NCI-H2227 treated with DMSO at 0.1 percent for 48 hours (cell line): ENCODE measurements around the gene OR2A2.
"Not testable (repeated sequence)": the region's sequence is repeated elsewhere in the genome, so short reads cannot be mapped to it uniquely, and the experiment has no call there.

Experiments
- DNase-seq: peaks from one replicate; lab custom pipeline; 2025; lab: John Stamatoyannopoulos, UW

Gene OR2A2, protein sequence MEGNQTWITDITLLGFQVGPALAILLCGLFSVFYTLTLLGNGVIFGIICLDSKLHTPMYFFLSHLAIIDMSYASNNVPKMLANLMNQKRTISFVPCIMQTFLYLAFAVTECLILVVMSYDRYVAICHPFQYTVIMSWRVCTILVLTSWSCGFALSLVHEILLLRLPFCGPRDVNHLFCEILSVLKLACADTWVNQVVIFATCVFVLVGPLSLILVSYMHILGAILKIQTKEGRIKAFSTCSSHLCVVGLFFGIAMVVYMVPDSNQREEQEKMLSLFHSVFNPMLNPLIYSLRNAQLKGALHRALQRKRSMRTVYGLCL

DNA sequence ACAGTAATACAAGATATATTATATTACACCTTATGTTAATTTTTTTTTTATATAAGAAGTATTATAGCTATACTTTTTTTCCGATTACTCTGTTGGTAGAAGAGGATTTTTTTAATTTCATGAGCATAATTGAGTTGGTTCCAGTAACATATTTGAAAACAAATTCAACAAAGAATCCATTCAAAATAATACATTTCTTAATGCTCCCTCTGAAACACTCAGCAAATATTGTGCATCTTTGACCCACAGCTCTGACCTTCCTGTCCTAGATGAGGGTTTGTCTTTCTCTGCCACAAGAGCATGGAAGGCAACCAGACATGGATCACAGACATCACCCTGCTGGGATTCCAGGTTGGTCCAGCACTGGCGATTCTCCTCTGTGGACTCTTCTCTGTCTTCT is at the start of gene OR2A2:
Gene OR2A2, plus strand, starts transcription at position 301 of the 400 bp plus-strand sequence. Its CDS starts 0 bp downstream, at position 301.
- DNase-seq: no peak

DNA sequence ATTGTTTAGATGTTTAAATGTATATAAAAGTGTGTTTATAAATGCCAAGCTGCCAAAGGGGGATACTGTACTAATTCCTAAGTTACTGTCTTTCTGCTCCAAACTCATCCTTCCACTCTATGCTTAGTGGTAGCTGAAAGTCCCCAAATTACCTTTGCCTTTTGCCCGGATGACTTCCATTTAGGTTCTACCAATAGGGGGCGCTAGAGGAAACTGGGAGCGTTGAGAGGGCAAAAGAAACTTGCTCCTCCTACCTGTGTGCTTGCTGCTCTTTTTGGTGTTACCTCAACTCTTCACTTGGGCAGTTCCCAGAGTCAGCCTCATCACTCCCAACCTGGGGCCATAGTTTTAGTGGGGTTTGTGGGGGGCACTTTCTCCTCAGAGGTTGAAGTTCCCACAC is 45.7 kb upstream of the OR2A2 start:
- no peak for DNase-seq

DNA sequence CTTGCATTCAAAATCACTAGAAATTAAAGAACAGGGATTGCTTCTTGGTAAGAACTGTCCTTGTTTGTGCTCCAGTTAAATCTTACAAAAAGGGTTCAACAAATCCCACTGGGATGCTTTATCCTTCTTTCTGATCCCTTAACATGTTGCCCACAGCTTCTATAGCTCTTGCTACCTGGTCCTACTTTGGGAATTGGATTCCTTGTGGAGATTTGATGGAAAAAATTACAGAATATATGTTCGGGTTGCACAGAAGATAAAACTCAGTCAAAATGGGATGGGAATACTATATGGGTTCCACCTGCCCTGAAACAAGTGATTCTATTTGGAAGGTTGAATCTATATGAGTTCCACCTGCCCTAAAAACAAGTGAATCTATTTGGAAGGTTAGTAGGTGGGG is 39.9 kb upstream of the OR2A2 start, which contains the start of gene OR2A25:
Gene OR2A25, plus strand, starts transcription at position 301 of the 400 bp plus-strand sequence. CDS start 4,409 bp downstream, outside the sequence.
- no peak for DNase-seq

DNA sequence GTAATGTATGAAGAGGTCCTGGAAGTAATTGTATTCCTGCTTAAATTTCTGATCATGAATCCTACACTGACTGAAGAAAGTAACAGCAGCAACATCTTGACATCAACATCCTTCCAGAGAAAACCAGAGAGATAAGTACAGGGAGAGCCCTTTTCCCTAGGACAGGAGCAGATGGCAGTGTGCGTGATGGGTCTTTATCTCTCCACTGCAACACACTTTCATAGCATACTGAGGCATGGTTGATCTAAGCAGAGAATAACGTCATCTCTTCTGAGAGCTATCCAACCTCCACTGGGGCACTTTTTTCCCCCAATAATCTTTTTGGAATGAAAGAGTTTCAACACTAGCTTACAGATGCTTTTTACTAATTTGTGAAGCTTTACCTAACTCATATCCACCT is 39.4 kb upstream of the OR2A2 start:
- DNase-seq: no peak

DNA sequence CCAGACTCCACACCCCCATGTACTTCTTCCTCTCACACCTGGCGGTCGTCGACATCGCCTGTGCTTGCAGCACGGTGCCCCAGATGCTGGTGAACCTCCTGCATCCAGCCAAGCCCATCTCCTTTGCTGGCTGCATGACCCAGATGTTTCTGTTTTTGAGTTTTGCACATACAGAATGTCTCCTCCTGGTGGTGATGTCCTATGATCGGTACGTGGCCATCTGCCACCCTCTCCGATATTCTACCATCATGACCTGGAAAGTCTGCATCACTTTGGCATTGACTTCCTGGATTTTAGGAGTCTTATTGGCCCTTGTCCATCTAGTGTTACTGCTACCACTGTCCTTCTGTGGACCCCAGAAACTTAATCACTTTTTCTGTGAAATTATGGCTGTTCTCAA is 35.0 kb upstream of the OR2A2 start:
- no peak for DNase-seq

DNA sequence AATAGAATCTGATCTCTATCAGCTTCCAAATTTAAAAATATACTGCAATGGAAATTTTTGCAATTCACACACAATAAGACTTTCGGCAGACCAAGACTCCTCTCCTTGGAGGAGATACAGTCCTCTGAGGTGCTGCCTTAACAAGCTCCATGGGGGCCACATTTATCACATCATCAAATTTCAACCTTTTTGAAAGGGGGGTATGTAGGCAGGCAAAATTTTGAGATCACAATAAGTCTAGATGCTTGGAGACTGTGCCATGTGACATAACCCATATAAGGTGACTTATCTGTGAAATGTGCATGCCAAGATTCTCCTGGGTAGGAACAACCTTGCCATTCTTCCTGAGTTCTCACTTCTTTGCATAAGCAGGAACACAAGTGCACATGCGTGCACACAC is 23.4 kb upstream of the OR2A2 start, which contains the start of gene OR2A12:
Gene OR2A12, plus strand, starts transcription at position 301 of the 400 bp plus-strand sequence. CDS start 8,830 bp downstream, outside the sequence.
- DNase-seq: no peak

DNA sequence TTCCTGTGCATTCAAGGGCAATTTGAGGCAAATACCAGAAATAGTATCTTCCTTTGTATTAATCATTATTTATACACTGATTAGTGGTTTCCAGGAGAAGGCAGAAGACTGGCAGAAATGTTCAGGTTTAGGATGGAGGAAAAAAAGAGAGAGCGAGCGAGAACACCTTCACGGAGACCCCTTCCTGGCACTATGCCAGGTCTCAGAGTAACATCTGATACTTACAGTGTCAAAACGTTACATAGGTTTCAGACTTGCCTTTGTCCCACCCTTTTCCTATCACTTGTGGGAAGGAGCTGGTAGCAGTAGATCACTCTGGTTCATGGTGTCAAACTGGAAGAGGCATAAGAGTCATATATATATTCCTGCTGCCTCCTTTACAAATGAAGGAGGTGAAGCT is 22.7 kb upstream of the OR2A2 start:
- DNase-seq: no peak

DNA sequence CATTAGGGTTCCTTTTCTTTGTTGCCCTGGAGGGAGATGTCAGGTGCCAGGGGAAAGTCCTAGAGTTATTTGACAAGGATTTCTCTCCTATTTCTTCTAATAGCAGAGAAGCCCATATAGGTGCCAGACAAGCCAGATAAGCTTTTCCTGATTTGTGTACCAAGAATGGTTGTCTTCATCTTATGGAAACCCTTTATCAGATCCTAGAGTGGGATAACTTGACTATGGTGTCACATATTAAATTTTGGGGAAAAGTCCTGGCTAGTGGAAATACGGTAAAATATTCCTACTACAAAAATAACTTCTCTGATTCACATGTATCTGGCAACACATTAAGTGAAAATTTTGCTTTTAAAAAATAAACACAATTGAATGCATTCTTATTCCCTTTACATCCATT is 22.2 kb upstream of the OR2A2 start:
- no peak for DNase-seq

DNA sequence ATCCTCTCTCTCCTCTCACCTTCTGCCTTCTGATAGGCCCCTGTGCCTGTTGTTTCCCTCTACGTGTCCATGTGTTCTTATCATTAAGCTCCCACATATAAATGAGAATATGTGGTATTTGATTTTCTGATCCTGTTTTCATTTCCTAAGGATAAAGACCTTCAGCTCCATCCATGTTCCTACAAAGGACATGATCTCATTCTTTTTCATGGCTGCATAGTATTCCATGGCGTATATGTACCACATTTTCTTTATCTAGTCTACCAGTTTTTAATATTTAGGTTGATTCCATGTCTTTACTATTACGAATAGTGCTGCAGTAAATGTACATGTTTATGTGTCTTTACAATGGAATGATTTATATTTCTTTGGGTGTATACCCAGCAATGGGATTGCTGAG is 18.7 kb upstream of the OR2A2 start:
- no peak for DNase-seq

DNA sequence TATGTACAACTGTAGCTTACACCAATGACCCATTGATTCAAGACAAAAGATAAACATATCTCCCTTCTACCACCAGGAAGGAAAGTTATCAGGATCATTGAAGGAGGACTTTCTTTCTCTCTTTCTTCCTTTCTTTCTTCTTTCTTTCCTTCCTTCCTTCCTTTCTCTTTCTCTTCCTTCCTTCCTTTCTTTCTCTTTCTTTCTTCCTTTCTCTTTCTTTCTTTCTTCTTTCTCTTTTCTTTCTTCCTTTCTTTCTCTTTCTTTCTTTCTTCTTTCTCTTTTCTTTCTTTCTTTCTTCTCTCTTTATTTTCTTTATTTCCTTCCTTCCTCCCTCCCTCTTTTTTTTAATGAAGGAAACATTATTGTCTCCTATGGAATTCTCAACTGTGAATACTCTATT is 10.6 kb upstream of the OR2A2 start:
- DNase-seq: no peak

DNA sequence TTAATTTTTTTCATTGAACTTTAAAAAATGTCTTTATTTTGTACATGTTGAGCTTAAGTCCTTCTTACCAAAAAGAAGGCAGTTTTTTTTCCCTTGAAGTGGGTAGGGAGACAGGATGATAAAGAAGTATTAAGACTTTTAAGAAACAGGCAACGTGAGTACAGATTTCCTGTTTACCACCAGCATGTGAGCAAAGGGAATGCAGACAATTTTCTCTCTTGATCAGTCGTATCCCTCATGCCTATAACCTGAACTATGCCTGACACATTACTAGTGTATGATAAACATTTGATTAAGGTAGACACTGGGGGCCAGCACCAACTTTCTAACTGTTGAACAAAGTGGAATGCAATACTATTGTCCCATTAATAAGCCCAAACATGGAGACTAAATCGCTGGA is 8.8 kb upstream of the OR2A2 start:
- DNase-seq: no peak

DNA sequence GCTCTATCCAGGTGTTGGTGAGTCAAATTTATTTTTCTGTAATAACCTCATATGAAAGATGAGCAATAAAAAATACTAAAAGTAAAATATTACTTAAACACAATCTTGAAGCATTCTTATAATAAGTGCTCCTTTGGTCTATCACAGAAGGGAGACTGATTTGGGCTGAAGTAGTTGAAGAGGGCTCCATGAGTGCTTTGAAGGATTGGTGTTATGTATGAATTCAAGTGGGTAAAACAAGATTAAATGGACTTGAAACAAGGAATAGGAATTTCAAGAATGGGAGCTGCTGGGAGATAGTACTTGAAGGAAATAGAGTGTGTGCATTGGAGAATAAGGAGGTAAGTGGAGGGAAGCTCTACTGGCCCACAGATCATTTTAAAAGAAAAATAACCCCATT is 7.3 kb upstream of the OR2A2 start:
- no peak for DNase-seq

DNA sequence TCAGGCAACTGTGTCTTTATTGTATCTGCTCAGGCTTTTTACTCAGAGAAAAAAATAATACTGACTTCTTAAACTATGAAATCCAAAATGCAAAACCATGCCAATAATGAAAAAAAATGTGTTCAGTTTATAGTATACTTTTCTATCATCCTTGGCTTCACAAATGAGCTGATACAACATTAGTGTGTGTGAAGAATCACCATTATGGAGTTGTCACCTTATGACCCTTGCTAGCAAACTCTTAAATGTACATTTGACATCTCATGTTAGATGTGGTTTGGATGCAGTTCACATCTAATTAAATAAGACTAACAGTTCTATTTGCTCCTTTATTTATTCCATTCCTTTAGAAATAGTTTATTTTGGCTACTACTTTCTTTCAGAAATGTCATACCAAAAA is 4.2 kb upstream of the OR2A2 start:
- no peak for DNase-seq

DNA sequence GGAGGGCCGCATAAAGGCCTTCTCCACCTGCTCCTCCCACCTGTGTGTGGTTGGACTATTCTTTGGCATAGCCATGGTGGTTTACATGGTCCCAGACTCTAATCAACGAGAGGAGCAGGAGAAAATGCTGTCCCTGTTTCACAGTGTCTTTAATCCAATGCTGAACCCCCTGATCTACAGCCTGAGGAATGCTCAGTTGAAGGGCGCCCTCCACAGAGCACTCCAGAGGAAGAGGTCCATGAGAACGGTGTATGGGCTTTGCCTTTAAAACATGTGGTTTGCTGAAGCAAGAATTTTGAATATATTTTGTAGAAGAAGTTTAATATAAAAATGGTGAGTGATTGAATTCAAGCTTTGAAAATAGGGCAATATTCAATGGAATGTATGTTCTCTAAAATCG is 889 bp downstream of the OR2A2 start:
- DNase-seq: no peak

DNA sequence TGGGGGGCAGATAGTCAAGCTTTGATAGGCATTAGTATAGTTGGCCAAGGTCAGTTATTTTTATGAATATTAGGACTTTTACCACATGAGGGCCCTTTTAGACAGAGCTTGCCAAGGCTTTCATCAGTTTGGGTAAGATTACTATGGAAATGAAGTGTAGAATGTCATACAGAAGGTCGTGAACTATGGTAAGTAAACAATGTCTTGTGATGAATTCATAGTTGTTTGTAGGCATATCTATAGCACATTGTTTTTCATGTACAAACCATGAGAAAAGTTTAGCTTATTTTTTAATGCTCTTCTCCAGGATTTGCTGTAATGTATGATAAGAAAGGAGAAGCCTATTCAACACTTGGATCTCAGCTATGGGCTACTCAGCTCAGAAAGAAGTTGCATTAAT is 4.3 kb downstream of the OR2A2 start:
- DNase-seq: no peak

DNA sequence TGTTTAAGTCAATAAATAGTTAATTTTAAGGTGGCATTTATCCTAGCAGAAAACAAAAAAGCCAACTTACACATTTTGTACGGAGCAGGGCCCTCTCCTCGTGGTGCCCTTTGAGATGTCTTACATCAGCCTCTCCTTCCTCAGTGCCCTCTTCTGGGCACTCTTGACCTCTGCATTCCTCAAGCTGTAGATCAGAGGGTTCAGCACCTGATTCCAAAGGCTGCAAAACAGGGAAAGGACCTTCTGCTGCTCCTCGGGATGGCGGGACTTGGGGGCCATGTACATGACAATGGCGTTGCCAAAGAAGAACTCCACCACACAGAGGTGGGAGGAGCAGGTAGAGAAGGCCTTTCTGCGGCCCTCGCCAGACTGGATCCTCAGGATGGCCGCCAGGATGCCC is 9.0 kb downstream of the OR2A2 start:
- no peak for DNase-seq

DNA sequence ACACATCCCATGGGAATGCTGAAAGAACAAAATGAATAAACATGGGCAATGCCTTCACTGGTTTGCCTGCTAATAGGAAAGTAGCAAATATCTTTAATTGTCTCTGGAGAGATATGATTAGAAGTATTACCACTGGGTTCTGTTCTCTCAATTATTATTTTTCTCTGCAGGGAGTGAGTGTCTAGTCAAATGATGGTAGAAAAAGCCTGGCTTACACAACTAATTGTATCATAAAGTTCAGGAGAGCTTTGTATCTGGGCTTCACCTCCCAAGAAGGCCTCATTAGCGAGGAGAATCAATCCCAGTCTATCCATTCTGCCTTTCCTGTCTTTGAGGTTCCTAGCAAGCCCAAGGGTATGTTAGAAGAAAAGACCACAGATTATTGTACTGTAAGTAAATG is 13.5 kb downstream of the OR2A2 start, which contains the start of gene OR2A14:
Gene OR2A14, plus strand, starts transcription at position 301 of the 400 bp plus-strand sequence. CDS start 5,937 bp downstream, outside the sequence.
- no peak for DNase-seq

DNA sequence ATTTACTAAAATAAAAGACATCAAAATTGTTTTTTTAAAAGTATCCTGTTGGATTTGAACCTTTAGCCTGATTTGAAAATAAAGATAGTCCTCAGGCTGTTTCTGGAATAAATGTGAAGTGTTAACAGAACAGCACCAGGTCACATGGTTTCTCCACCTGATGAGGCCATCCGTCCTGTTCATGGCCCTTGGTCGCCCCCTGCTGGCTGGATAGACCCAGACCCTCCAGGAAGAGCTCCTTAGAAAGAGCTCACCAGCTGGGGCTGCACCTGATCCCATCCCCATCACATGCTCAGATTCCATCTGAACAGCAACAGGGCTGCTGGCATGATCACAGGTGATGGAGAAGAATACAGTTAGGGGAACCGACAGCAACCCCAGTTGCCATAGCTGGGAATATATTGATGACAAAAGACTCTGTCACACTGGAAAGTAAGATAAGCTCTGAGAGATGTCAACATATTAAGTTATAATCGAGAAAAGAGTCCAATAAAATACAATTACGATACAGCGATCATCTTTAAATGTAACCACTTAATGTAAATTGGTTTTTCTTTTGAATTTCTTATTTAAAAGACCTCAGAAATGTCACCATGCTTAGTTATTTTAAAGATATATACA is 18.4 kb downstream of the OR2A2 start:
- DNase-seq: no peak

DNA sequence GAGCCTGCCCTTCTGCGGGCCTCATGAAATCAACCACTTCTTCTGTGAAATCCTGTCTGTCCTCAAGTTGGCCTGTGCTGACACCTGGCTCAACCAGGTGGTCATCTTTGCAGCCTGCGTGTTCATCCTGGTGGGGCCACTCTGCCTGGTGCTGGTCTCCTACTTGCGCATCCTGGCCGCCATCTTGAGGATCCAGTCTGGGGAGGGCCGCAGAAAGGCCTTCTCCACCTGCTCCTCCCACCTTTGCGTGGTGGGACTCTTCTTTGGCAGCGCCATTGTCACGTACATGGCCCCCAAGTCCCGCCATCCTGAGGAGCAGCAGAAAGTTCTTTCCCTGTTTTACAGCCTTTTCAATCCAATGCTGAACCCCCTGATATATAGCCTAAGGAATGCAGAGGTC is 20.2 kb downstream of the OR2A2 start:
- DNase-seq: not testable (repeated sequence)

DNA sequence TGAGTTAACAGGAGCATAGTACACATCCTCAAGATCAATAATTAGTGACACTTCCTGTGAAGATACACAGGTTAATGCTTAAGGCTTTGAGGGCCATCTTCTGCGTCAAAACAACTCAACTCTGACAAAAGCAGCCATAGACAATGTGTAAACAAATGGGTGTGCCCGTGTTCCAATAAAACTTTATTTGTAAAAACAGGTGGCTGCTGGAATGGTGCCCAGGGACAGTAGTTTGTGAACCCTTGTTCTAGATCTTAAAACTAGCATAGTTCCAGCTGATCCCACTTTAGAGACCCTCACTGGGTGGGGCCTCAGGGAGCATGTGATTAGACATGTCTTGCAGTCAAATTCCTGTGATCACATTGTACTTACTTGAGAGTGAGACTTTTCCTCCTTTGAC is 21.3 kb downstream of the OR2A2 start:
- no peak for DNase-seq

DNA sequence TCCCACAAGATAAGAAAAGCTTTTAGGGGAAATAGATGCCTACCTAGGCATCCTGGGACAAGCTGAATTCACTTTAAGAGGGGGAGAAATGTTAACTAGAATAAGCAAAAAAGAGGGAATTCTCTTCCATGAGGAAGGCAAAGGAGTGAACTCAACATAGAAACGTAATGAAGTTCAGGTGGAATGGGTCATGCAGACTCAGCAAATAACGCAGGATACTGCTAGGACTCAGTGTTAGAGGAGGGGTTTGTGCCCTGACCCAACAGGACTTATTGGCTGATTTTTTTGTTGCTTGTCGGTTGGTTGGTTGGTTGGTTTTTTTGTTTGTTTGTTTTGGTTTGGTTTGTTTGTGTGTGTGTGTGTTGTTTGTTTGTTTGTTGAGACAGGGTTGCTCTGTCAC is 22.9 kb downstream of the OR2A2 start:
- DNase-seq: no peak

DNA sequence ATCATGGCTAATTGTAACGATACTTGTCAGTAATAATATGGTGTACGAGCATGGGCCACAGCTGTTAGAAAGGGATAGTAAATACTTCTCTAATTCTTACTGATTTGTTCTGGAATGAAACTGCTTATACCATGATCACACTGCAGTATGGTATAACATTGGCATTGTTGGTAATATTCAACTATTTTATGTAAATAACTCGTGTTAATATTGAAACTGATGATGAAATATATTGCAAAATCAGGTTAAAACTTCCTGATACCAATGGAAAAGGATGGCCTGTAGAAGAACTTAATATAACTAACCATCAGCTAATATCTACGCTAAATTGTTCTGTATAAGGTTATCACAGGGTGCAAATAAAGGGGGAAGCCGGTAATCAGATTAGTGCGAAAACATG is 23.9 kb downstream of the OR2A2 start:
- DNase-seq: no peak

DNA sequence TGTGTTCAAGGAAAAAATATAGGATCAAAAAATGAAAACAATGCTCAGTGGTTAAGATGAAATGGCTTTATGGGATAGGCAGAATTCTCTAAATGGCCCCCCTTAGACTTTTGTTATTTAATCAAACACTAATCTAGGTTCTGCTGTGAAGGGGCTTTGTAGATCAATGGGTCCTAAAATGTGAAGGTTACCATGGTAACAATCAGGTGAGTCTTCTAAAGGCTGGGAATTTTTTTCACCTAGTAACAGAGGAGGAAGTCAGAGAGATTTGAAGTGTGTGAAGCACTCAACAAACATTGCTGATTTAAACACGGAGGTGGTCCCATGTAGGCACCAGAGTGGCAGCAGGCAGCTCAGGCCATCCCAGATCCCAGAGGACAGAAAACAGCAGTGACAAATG is 24.7 kb downstream of the OR2A2 start:
- no peak for DNase-seq

DNA sequence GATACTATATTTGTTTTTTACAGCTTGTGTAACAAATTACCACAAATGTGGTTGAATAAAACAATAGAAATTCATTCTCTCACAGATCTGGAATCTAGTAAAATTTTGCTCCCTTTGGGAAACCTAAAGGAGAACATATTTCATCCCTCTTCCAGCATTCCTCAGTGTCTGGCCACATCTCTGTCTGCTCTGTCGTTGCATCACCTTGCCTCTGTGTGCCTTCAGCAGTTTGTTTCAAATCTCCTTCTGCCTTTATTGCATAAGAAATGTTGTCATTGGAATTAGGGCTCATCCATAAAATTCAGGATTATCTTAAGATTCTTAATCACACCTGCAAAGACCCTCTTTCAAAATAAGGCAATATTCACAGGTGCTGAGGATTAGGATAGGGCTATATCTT is 28.1 kb downstream of the OR2A2 start:
- no peak for DNase-seq
